ENCODE measurements around the gene NTSR1. TPM values are rescaled to one million over a fixed set of nuclear protein-coding genes. Genes with fewer than 3 reads are reported as not detected.
A peak's percentile ranks its signal among the peaks of the same experiment; 100 is the strongest.

NTSR1 gene
- total RNA-seq, 1 donor from 2014 or later = 0.09 TPM

GRCh38 chr20:62728028-62728780 is 19.6 kb downstream of the NTSR1 start:
- DNase-seq = no peak
- no peak overlapping the region for H3K4me3 ChIP-seq
- peaks cover 23% of the 10 kb centered on the region for H3K27me3 ChIP-seq
- peaks cover 6% of the 10 kb centered on the region for H3K4me1 ChIP-seq
- H3K9me3 ChIP-seq = no peaks in the 10 kb centered on the region
- H3K27ac ChIP-seq = no peak overlapping the region
- H3K36me3 ChIP-seq = no peaks in the 10 kb centered on the region
- ATAC-seq = peak; percentile 61
- no peak for TF ChIP-seq CTCF (IDR thresholded peaks at IDR 0.05)
- intact Hi-C loops (cut with DNase I) = no loop called here

GRCh38 chr20:62728781-62729300 is 20.2 kb downstream of the NTSR1 start:
- Histone ChIP-seq H3K4me1 (peaks cover 6% of the 10 kb centered on the region), H3K27me3 (peaks cover 25% of the 10 kb centered on the region), H3K4me3 (no peak overlapping the region), H3K27ac (no peak overlapping the region), H3K36me3 (no peaks in the 10 kb centered on the region), H3K9me3 (no peaks in the 10 kb centered on the region)
- no peak for TF ChIP-seq CTCF (IDR thresholded peaks at IDR 0.05)
- no peak for DNase-seq
- intact Hi-C loops (cut with DNase I) = no loop called here
- no peak for ATAC-seq

GRCh38 chr20:62730481-62730880 is 21.8 kb downstream of the NTSR1 start:
- Histone ChIP-seq H3K27ac (no peak overlapping the region), H3K9me3 (no peaks in the 10 kb centered on the region), H3K36me3 (no peaks in the 10 kb centered on the region), H3K4me3 (no peak overlapping the region), H3K27me3 (peaks cover 24% of the 10 kb centered on the region), H3K4me1 (peaks cover 6% of the 10 kb centered on the region)
- ATAC-seq (no peak), DNase-seq (no peak)
- intact Hi-C loops (cut with DNase I) = no loop called here
- no peak for TF ChIP-seq CTCF (IDR thresholded peaks at IDR 0.05)

- no peak for TF ChIP-seq CTCF (IDR thresholded peaks at IDR 0.05)
- no peaks in the 10 kb centered on the region for H3K36me3 ChIP-seq
- H3K27me3 ChIP-seq = peaks cover 16% of the 10 kb centered on the region
- no peaks in the 10 kb centered on the region for H3K9me3 ChIP-seq
- intact Hi-C loops (cut with DNase I) = no loop called here
- no peak overlapping the region for H3K4me3 ChIP-seq
- no peak overlapping the region for H3K27ac ChIP-seq
- peaks cover 6% of the 10 kb centered on the region for H3K4me1 ChIP-seq
- DNase-seq (no peak), ATAC-seq (no peak)
Observed at GRCh38 chr20:62732031-62732760, 23.6 kb downstream of the NTSR1 start.

GRCh38 chr20:62732842-62733525 is 24.3 kb downstream of the NTSR1 start:
- intact Hi-C loops (cut with DNase I) = no loop called here
- ATAC-seq (no peak), DNase-seq (peak; percentile 47)
- H3K9me3 ChIP-seq = no peaks in the 10 kb centered on the region
- H3K36me3 ChIP-seq = no peaks in the 10 kb centered on the region
- H3K4me3 ChIP-seq = no peak overlapping the region
- no peak for TF ChIP-seq CTCF (IDR thresholded peaks at IDR 0.05)
- no peak overlapping the region for H3K27ac ChIP-seq
- peaks cover 12% of the 10 kb centered on the region for H3K27me3 ChIP-seq
- peaks cover 6% of the 10 kb centered on the region for H3K4me1 ChIP-seq

Data from upper lobe of right lung (tissue), 1 donor.